AG08396 (cell line): ENCODE measurements around the gene PURA.
A peak's percentile ranks its signal among the peaks of the same experiment; 100 is the strongest.

Source experiments
- DNase-seq: peaks from one replicate; pipeline ENCODE4 v3.0.0; 2012; ENCODE audit warnings: low spot score, mixed read lengths

Gene PURA

DNA sequence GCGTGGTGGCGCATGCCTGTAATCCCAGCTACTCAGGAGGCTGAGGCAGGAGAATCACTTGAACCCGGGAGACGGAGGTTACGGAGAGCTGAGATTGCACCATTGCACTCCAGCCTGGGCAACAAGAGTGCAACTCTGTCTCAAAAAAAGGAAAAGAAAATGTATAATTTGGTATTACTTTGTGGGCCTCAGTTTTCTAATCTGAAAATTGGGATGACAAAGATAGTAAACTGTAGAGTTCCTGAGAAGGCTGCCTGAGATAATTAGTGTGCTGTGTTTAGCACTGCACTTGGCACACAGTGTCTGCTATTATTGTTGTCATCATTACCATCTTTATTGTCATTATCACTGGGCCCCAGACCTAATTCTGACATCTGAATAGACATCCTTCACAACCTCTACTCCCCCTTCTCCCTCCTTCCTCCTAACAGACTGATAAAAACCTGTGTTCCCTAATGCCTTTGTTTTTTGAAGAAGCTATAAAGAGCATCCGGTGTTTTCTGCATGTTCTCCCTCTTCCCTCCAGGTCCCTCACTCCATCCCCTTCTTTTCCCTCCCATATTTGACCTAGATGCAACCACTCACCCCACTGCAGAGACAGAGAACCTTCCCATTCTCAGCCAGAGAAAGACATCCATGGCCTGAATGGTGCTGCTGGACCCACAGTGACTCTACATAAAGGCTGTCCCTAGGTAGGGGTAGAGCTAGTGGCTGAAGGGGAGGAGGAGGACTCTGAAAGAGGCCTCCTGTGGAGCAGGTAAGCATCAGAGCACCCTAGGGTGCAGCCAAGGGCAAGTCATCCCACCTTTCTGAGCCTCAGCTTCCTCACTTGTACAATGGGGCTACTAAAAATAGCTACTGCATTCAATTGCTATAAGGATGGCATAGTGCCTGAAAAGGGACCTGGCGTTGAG, 45.4 kb downstream of the PURA start:
- no peak for DNase-seq

DNA sequence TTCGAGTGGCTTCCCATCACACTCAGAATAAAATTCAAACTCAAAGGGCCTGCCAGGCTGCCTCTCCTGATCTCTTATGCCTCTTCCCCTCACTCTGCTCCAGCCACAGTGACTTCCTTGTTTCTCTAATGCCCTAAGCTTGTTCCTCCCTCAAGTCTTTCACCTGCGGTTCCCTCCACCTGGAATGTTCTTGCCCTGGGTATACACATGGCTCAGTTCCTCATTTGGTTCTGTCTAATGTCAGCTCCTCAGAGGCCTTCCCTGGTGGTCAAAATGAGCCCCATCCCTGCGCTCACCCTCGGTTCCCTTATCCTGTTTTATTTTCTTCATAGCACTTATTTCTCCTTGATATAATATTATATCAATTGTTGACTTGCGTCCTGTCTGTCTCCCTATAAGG, 48.4 kb downstream of the PURA start:
- DNase-seq: no peak

DNA sequence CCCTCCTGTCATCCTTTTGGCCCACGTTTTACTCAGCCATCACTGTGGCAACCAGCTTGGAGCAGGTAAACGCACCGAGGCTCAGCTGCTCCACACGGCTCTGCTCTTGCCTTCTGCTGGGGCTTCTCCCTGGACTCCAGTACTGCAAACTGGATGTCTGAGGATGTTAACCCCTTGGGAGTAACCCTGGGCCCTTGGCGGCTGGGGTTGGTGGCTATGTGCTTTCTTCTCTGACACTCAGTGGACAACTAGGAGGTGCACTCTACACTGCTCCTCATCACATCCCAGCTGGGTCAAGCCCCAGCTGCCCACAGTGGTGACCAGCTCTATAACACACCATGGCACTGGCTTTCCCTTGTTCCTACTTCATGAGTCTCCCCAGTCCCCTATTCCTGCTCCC, 48.9 kb downstream of the PURA start:
- DNase-seq: no peak

DNA sequence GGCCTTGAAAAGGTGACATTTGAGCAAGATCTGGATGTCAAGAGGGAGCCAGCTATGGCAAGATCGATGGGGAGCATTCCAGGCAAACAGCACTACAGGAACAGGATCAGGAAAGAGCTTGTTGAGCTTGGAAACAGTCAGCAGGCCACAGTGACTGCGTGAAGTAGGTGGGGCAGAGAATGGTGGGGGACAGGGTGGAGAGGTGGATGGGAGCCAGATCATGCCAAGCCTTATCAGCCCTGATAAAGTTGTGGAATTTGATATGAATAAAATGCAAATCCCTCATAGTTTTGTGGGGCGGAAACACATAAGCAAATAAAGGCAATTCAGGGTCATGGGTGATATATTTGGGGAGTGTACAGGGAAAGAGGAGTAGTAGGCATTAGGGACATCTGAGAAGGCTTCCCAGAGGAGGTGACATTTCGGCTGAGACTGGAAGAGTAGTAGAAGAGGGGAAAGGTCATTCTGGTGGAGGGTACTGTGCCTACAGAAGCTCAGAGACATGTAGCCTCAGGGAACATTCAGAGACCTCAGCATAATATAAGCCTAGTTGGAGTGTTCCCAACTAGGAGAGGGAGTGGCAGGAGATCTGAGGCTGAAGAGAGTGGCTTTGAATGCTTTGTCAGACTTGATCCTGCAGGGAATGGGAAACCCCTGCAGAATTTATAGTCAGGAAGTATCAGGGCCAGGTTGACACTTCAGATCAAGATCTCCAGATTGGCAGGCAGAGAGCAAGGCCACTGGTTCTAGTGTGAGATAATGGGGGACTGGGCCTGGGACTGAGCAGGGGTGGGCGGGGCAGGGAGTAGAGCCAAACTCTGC, 51.4 kb downstream of the PURA start:
- DNase-seq: no peak

DNA sequence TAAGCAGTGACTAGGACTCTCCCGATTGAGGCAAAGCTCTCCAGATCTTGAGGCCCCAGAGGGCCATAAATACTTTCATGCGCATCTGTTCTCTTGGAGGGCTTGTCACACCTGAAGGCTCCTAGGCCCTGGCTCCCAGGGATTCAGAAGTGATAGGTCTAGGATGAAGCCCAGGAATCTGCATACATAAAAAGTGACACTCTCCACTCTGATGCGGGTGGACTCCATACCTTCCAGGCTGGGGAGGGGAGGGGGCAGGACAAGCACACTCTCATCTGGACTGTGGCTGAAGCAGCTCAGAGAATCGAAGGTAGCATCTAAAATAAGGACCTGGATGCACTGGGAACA, 52.0 kb downstream of the PURA start:
- DNase-seq: no peak

DNA sequence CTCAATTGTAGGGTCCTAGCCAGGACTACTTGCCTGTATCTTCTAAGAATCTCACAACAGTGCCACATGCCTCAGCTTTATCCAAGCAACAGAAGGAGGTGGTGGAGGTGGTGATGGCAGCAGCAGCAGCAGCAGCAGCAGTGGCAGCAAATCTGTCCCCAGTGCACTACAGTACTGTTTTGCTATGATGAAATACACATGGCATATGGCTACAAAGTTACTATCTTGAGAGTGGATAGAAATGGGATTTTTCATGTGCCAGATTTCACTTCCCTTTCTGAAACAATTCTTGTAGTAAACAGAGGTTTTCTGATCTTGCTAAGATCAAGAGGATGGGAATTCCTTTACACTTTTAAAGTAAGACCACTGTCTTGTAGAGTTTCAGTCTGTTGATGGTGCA, 53.0 kb downstream of the PURA start:
- no peak for DNase-seq

DNA sequence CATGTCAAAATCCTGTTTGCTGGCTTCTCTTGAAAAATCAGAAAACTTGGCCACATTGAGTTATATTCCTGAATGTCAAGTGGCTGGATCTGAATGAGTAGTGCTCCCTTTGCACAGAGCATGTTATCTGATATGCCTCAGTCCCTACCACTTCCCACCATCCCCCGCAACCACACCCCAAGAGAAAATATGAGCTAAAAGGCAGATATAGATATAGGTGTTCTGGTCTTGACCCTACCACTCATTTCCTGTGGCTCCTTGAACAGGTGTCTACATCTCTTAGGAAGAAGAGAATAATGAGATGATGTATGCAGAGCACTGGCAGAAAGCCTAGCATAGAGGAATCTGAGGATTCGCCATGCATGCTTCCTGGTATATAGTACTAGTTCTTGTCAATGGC, 54.5 kb downstream of the PURA start:
- DNase-seq: no peak

DNA sequence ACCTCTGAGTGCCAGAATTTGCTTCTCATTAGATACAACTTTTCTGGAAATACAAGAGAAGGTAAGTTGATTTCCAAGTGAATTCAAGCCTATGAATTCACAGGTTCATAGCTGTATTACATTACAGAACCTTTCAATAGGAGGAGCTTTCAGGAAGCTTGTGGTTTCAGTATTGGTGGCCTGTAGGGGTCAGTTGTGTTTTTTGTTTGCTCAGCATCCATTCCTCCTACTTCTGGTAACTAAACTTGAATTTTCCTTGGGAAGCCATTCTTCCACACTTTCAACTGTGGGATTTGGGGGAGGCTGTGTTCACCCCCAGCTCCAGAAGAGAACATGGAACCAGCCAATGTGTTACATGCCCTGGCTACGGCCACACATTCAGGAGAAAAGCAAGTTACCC, 55.5 kb downstream of the PURA start:
- no peak for DNase-seq

DNA sequence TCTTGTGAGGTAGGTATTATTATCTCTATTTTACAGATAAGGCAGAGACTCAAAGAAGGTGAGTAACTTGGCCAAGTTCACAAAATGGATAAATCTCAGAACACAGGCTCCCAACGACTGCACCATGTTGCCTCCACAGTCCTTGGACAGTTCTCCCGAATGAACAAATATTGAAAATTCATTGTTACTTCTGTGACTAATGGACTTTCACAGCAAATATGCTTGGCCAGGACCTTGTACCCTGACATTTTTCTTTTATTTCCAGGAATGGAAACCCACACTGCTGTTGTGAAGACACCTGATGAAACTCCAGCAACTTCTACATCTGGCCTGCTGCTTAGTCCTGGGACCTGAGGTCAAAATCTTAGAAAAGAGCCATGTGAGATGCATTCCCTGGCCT, 58.6 kb downstream of the PURA start:
- DNase-seq: no peak

DNA sequence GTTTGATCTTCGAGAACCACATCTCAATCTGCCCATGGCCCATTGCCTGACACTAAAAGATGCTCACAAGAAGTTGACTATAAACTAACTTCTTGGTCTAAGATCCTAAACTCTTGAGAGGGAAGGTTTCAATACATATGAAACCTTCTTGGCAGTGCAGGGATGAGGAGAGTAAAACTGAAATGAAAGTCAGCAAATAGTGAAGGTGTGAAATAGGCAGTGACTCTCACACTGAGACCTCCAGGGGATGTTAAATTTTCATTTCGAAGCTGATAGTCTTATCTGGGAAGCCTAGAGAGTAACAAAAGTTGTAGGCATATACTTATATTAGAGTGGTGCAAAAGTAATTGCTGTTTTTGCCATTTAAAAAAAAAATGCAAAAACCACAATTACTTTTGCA, 60.1 kb downstream of the PURA start:
- no peak for DNase-seq

DNA sequence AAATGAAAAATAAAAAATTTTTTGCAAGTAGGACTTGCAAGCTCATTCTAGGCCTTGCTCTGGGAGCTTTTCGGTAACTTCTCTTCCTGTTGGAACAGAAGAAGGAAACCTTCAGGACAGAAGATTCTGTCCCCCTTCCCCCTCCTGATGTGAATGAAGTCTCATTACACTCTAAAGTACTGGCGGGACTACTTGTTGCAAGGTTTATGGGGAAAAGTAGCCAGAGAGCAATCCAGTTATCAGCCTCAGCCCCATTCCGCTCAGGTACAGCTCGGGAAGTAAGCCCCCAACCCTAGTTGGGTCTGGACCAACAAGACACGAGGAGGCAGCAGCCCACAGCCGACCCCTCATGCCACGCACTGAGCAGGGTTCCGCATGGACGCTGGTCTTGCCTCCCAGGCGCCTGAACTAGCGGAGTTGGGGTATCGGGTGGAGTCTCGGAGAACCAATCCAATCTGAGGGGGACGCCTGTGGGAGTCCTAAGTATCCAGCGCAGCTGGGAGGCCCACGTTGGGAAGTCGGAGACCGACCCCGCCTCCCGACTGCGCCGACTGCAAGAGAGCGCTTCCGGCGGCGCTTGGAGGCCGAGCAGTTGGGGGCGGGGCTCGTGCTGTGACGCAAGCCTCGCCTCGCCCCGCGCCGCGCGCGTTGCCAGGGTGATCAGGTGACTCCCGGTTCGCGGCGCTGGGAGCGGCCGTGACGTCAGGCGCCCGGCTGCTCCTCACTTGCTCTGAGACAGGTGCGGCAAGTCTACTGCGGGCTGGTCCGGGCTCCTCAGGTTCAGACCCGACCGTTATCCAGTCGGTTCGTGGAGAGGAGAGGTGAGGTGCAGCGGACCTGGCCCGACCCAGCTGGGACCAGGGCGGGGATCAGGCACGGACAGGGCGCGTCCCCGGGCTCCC, 60.8 kb downstream of the PURA start, which contains the start of gene CYSTM1:
CYSTM1 (plus strand) TSS at position 724 of the 902 bp plus-strand sequence. CDS start 19,278 bp downstream, outside the sequence.
- DNase-seq: peak; percentile 95
